ENCODE data around the gene GEMIN2.
"Not testable (repeated sequence)": the region's sequence is repeated elsewhere in the genome, so short reads cannot be mapped to it uniquely, and the experiment has no call there.

Gene GEMIN2

DNA sequence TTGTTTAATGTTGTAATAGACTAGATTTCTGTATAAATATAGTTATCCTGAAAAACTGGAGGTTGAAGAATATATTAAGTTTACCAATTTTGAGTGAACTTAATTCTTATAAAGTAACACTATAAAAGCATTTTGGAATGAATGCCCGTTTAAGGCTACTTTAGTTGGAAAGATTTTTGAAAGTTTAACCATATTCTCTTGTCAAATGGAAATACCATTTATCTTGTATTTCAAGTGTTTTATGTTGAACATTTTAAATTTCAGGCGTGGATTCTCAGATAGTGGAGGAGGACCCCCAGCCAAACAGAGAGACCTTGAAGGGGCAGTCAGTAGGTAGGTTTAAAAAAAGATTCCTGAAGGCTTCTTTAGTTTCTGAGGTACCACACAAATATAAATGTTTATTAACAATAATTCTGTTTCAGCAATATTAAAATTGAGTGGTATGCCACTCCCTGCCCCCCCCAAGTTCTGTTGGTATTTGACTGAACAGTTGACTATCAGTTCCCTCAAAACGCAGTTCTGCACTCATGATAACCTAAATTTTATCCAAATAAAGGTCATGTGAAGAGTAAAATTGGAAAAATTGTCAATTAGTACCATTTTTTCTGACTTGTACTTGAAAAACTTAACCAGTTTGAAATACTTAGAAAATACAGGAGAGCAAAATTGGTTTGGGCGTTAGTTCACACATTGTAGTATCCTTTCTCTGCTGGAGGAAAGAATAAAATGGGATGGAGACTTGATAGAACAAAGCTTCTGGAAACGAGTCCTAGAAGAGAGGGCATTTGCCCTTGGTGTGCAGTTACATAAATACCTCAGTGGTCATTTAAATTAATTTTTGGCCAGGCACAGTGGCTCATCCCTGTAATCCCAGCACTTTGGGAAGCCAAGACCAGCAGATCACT is 62.4 kb downstream of the GEMIN2 start:
- DNase-seq (ENCODE audit: low spot score): no peak

DNA sequence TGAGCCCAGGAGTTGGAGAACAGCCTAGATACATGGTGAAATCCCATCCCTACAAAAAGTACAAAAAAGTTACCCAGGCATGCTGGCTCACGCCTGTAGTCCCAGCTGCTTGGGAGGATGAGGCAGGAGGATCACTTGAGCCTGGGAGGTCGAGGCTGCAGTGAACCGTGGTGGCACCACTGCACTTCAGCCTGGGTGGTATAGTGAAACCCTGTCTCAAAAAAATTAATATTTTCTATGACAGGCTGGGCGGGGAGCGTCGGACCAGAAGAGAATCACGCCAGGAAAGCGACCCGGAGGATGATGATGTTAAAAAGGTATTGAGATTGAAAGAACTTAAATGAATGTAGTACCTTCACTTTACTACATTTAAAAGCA is 63.0 kb downstream of the GEMIN2 start:
- DNase-seq (ENCODE audit: low spot score): no peak

DNA sequence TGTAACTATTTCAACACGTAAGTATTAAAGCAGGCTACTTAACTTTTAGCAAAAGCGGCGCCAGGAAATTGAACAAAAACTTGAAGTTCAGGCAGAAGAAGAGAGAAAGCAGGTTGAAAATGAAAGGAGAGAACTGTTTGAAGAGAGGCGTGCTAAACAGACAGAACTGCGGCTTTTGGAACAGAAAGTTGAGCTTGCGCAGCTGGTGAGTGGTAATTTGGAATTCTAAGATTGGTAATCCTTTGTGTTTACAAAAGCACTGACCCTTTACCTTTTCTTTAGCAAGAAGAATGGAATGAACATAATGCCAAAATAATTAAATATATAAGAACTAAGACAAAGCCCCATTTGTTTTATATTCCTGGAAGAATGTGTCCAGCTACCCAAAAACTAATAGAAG is 64.9 kb downstream of the GEMIN2 start:
- no peak for DNase-seq (ENCODE audit: low spot score)

DNA sequence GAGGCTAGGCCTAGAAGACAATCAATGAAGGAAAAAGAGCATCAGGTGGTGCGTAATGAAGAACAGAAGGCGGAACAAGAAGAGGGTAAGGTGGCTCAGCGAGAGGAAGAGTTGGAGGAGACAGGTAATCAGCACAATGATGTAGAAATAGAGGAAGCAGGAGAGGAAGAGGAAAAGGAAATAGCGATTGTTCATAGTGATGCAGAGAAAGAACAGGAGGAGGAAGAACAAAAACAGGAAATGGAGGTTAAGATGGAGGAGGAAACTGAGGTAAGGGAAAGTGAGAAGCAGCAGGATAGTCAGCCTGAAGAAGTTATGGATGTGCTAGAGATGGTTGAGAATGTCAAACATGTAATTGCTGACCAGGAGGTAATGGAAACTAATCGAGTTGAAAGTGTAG is 66.4 kb downstream of the GEMIN2 start:
- DNase-seq (ENCODE audit: low spot score): no peak

DNA sequence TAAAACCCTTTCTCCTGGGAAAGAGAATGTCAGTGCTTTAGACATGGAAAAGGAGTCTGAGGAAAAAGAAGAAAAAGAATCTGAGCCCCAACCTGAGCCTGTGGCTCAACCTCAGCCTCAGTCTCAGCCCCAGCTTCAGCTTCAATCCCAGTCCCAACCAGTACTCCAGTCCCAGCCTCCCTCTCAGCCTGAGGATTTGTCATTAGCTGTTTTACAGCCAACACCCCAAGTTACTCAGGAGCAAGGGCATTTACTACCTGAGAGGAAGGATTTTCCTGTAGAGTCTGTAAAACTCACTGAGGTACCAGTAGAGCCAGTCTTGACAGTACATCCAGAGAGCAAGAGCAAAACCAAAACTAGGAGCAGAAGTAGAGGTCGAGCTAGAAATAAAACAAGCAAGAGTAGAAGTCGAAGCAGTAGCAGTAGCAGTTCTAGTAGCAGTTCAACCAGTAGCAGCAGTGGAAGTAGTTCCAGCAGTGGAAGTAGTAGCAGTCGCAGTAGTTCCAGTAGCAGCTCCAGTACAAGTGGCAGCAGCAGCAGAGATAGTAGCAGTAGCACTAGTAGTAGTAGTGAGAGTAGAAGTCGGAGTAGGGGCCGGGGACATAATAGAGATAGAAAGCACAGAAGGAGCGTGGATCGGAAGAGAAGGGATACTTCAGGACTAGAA is 67.0 kb downstream of the GEMIN2 start:
- no peak for DNase-seq (ENCODE audit: low spot score)

DNA sequence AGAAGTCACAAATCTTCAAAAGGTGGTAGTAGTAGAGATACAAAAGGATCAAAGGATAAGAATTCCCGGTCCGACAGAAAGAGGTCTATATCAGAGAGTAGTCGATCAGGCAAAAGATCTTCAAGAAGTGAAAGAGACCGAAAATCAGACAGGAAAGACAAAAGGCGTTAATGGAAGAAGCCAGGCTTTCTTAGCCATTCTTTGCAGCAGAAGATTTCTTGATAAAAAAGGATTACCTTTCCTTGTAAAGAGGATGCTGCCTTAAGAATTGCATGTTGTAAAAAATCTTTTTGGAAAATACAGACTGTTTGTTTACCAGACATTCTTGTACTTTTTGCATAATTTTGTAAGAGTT is 67.5 kb downstream of the GEMIN2 start:
- no peak for DNase-seq (ENCODE audit: low spot score)

DNA sequence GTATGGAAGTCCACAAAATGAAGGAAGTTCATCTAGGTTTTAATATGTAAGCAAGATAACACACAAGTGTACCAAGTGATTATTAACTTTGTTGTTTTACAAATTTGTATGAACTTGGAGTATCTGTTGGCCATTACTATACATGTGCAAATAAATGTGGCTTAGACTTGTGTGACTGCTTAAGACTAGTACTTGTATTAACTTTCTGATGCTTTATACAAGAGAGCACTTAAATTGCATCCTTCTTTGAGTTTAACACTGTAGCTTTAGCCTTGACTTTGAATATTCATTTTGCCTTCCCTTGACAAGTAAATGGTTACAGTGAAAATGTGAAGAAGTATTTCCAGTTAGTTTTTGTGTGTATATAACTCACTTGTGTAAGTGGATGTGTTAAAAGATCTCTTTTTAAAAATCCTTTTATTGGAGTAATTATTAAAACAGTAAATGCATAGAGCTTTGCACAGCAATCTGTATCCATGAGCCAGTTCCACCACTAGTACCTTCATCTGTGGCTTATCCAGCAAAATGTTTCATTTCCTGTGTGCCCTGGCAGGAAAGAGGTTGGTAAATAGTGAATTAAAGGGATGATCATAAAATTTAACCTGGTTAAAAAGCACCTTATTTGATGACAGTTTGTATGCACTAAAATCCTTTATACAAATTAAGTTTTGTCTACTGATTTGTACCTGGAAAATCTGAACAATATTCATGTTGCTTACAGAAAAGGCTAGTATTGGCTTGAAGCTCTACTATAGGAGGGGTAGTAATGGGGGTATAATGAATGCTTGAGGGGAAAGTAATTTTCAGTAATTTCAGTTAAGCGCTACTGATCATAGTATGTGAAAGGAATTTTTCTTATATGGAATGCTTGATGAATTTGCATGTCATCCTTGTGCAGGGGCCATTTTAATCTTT is 68.9 kb downstream of the GEMIN2 start:
- DNase-seq (ENCODE audit: low spot score): no peak

DNA sequence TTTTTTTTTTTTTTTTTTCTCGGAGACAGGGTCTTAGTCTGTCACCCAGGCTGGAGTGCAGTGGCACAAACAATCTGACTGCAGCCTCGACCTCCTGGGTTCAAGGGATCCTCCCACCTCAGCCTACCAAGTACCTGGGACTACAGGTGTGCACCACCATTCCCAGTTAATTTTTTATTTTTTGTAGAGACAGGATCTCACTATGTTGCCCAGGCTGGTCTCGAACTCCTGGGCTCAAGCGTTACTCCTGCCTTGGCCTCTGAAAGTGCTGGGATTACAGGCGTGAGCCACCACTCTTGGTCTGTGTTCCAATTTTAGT is 69.5 kb downstream of the GEMIN2 start:
- DNase-seq (ENCODE audit: low spot score): not testable (repeated sequence)

DNA sequence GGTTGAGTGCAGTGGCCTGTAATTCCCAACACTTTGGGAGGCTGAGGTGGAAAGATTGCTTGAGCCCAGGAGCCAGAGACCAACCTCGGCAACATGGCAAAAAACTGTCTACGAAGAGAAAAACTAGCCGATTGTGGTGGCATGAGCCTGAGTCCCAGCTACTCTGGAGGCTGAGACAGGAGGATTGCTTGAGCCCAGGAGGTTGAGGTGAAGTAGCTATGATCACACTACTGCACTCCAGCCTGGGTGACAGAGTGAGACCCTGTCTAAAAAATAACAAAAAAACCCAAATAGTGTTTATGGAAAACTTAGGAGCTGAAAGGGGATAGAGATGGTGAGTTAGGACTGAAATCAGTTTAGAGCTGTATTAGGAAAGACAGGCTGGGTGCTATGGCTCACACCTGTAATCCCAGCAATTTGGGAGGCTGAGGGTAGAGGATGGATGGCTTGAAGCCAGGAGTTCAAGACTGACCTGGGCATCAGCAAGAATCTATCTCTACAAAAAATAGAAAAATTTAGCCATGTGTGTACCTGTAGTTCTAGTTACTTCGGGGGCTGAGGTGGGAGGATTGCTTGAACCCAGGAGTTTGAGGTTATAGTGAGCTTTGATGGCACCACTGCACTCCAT is 70.6 kb downstream of the GEMIN2 start:
- no peak for DNase-seq (ENCODE audit: low spot score)

DNA sequence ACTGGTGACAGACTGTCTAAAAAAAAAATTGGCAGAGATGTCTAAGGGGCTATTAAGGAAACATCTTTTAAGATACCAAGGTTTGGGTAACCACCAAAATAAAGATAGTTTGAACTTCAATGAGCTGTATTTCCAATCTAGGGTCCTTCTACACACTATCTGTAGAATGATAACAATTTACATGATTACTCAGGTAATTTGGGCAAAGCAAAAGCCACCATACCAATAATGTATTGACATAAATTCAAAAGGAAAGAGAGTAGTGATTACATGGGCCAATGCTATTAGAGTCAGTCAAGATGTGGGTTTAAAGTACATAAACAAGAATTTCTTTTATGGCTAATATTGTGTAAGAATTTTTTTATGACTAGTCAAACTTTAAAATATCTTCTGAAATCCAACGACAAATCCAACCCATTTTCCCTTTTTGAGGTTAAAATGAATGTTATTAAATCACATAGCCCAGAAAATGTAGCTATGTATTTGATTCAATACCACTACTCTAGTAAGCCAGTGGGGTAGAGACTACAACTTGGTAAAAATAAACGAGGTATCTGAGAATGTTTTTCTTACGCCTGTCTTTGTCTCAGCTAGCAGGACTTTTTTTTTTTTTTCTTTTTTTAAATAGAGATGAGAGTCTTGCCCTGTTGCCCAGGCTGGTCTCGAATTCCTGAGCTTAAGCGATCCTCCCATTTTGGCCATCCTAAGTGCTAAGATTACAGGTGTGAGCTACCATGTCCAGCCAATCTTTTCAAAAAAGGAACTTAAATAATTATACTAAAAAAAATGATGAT is 71.3 kb downstream of the GEMIN2 start:
- DNase-seq (ENCODE audit: low spot score): no peak
